Spleen (tissue), 13 donors: Measurements from ENCODE around the gene LSM8. TPM values are rescaled to one million over a fixed set of nuclear protein-coding genes. Genes with fewer than 3 reads are reported as not detected.
"Not testable (repeated sequence)": the region's sequence is repeated elsewhere in the genome, so short reads cannot be mapped to it uniquely, and the experiment has no call there.

Source experiments
- DNase-seq: peaks from one replicate; pipeline ENCODE4 v3.0.0-alpha.2; 2020
- H3K27ac ChIP-seq, 8 donors: fragments of 200-600 bp; sonication (generic) in 7 of 8; 1 replicate in 4 of 8; 2 replicates in 4 of 8; pipeline versions ENCODE4 v1.5.0 to v1.8.0; 2016 to 2021; ENCODE audit warnings: inconsistent platforms in 4 of 8, mild to moderate bottlenecking in 4 of 8, moderate library complexity in 1 of 8
- H3K27me3 ChIP-seq, 7 donors: fragments of 200-600 bp; sonication (generic) in 6 of 7; replicated peaks in 1 of 7; 1 replicate in 4 of 7; 2 replicates in 3 of 7; pipeline versions ENCODE4 v1.5.0 to v1.8.0; 2016 to 2021; ENCODE audit warnings: inconsistent platforms in 3 of 7, mild to moderate bottlenecking in 1 of 7
- H3K36me3 ChIP-seq, 6 donors: fragments of 200-600 bp; sonication (generic) in 5 of 6; 1 replicate in 4 of 6; 2 replicates in 2 of 6; pipeline versions ENCODE4 v1.5.0 to v1.8.0; 2016 to 2021; ENCODE audit warnings: inconsistent platforms in 2 of 6
- H3K4me1 ChIP-seq, 6 donors: fragments of 200-600 bp; sonication (generic) in 5 of 6; 1 replicate in 3 of 6; 2 replicates in 3 of 6; pipeline versions ENCODE4 v1.5.0 to v1.8.0; 2016 to 2021; ENCODE audit warnings: inconsistent platforms in 3 of 6
- H3K4me3 ChIP-seq, 8 donors: fragments of 200-600 bp; sonication (generic) in 7 of 8; 1 replicate in 4 of 8; 2 replicates in 4 of 8; pipeline versions ENCODE4 v1.5.0 to v1.8.0; 2016 to 2021; ENCODE audit warnings: inconsistent platforms in 4 of 8, mild to moderate bottlenecking in 4 of 8, moderate library complexity in 2 of 8
- H3K9me3 ChIP-seq, 8 donors: fragments of 200-600 bp; sonication (generic) in 7 of 8; 1 replicate in 4 of 8; 2 replicates in 4 of 8; pipeline versions ENCODE4 v1.5.0 to v1.8.0; 2016 to 2021; ENCODE audit warnings: inconsistent platforms in 4 of 8
- POLR2A ChIP-seq, 3 donors: fragments of 450-650 bp; IDR thresholded peaks; one replicate each; pipeline ENCODE4 v1.5.1; 2017; ENCODE audit warnings: antibody characterized with exemption in 3 of 3, mild to moderate bottlenecking in 1 of 3
- POLR2AphosphoS5 ChIP-seq, 3 donors: sonication (generic); formaldehyde crosslinking; IDR thresholded peaks; one replicate each; pipeline ENCODE4 v1.5.1; 2017; ENCODE audit warnings: antibody characterized with exemption in 3 of 3
- WGBS, 5 donors: extraction: QIAGEN DNeasy Blood & Tissue Kit in 3 of 5; methylation state at CpG; one replicate each; pipeline versions ENCODE4 v1.1.5 to v1.1.7; 2013 to 2018; 5-methylcytosine and 5-hydroxymethylcytosine counted together
- intact Hi-C: fragments of 100-400 bp; cut with DNase I; formaldehyde crosslinking; loops from one replicate; pipeline ENCODE4 v1.15.0; 2023; ENCODE audit warnings: low total_unique reads
- long read RNA-seq, 2 donors: transcript quantifications; one replicate each; lab custom pipeline, GENCODE V29; 2026
- polyA plus RNA-seq, 3 donors: library from polyadenylated mRNA; stranded (reverse); fragments of 200-250 nt; gene quantifications; one replicate each; pipeline ENCODE4 v1.2.1, GENCODE V29; 2013
- total RNA-seq, 7 donors: library from RNA; depleted of rRNA in 3 of 7; stranded (reverse); fragments of >200 nt in 3 of 7; fragmentation: NEBNext Ultra II Directional in 4 of 7; extraction: Animal tissue kit (Norgen Biotek cat#: 25700) in 4 of 7; gene quantifications; one replicate each; pipeline versions ENCODE4 v1.1.0 to v1.2.1, GENCODE V29; 2016 to 2021
- TF ChIP-seq, protein P1 (sequence below), 11 experiments: fragments of 200-600 bp in 7 of 11; fragments of 450-650 bp in 4 of 11; sonication (generic) in 4 of 11; IDR thresholded peaks in 8 of 11; conservative IDR thresholded peaks in 3 of 11; 1 replicate in 7 of 11; 2 replicates in 4 of 11; pipeline versions ENCODE4 v1.4.0 to v1.8.0; 2016 to 2021; ENCODE audit warnings: antibody characterized with exemption in 11 of 11, inconsistent platforms in 4 of 11, mild to moderate bottlenecking in 1 of 11
- donor health status: healthy with polysubstance abuse.
- donor health status: DM: no; HTN: no; CAD: no; lungs with moderate emphysema.
- donor health status: DM: no; HTN: no; CAD: no.
- donor health status: Bipolar disorder and iron deficiency.
- donor health status: healthy.
- donor health status: DM: no; HTN: no; CAD: no.
- donor health status: DM: yes; HTN: yes; CAD: no.

Gene LSM8
- total RNA-seq = 10 to 100 TPM; 31.2 to 59.6 (median 45.7) TPM
- 10 to 100 TPM; 44.2 to 47.1 (median 45.3) TPM for polyA plus RNA-seq
- long read RNA-seq, donor 1, full-length matches to known transcripts = 42 of 42 reads
- long read RNA-seq, donor 1, partial matches to known transcripts = 0 of 42 reads
- long read RNA-seq, donor 1, other reads (novel, unspliced or antisense) = 0 of 42 reads
- long read RNA-seq, donor 2, transcript LSM8-201 (4 exons, 1,305 nt) = major isoform, 26 of 27 reads
- long read RNA-seq, donor 2, partial matches to known transcripts = 0 of 27 reads
- long read RNA-seq, donor 2, other reads (novel, unspliced or antisense) = 0 of 27 reads

DNA sequence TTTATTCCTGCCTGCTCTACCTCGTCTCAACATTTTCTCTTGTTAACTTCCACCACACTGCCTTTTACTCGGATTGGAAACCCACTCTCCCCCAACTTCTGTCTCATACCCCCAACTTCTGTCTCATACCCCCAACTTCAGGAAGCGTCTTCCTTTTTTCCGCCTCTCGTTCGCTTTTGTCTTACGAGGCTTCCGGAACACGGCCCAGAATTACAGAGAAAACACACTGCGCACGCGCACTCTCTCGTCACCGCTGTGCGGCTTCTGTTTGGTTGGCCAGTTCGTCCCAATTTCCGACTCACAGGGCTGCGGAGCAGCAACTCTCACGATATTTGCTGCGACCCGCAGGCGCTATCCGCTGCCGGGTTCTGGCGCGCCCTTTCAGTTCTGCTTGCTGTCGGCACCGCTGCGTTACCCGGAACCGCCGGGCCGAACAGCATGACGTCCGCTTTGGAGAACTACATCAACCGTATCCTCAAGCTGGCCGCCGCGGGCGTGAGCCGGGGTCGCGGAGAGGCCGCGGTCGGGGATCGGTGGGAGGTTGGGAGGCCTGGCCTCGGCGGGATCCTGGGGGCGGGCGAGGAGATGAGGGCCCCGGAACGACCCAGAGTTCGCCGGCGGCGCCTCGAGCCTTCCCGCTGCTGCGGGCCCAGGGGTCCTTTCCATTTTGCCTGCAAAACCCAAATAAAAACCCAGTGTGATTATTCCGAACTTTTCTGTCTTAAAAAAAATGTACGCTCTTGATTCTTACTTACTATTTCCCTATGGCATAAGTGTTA lies at the start of gene LSM8:
LSM8 (plus strand) TSS at position 379 of the 779 bp plus-strand sequence; CDS start at position 439, 60 bp downstream.
- H3K4me3 ChIP-seq = peak within 1 kb of the TSS; percentile 49 to 89 (median 70)
- DNase-seq = peak; percentile 99
- intact Hi-C loops = no loop called here
- 0 to 1% (median 0%) methylated on average over 34 to 62 of the region's 62 CpGs for WGBS, 5 donors
- H3K27me3 ChIP-seq = no peaks in the 10 kb centered on the region
- no peaks in the 10 kb centered on the region for H3K9me3 ChIP-seq
- TF ChIP-seq, protein P1, sequence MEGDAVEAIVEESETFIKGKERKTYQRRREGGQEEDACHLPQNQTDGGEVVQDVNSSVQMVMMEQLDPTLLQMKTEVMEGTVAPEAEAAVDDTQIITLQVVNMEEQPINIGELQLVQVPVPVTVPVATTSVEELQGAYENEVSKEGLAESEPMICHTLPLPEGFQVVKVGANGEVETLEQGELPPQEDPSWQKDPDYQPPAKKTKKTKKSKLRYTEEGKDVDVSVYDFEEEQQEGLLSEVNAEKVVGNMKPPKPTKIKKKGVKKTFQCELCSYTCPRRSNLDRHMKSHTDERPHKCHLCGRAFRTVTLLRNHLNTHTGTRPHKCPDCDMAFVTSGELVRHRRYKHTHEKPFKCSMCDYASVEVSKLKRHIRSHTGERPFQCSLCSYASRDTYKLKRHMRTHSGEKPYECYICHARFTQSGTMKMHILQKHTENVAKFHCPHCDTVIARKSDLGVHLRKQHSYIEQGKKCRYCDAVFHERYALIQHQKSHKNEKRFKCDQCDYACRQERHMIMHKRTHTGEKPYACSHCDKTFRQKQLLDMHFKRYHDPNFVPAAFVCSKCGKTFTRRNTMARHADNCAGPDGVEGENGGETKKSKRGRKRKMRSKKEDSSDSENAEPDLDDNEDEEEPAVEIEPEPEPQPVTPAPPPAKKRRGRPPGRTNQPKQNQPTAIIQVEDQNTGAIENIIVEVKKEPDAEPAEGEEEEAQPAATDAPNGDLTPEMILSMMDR (IDR thresholded peaks at IDR 0.05 in 8 of 11, conservative IDR thresholded peaks at IDR 0.05 in 3 of 11) = peak in 5 of 11 experiments; percentile 6 to 38 (median 20)
- TF ChIP-seq POLR2A (IDR thresholded peaks at IDR 0.05) (peak; percentile 23 to 74 (median 41)), POLR2AphosphoS5 (IDR thresholded peaks at IDR 0.05) (peak; percentile 97 to 99 (median 98))
- peaks cover 15 to 57% (median 39%) of the 10 kb centered on the region in 6 donors for H3K4me1 ChIP-seq
- H3K36me3 ChIP-seq = peaks cover 2 to 26% (median 16%) of the 10 kb centered on the region in 6 donors
- H3K27ac ChIP-seq = peak within 1 kb of the TSS; percentile 82 to 98 (median 96)

DNA sequence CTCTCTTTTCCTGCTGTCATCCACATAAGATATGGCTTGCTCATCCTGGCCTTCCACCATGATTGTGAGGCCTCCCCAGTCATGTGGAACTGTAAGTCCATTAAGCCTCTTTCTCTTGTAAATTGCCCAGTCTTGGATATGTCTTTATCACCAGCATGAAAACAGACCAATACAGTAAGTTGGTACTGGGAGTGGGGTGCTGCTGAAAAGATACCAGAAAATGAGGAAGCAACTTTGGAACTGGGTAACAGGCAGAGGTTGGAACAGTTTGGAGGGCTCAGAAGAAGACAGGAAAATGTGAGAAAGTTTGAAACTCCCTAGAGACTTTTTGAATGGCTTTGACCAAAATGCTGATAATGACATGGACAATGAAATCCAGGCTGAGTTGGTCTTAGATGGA lies 49.5 kb upstream of the LSM8 start:
- H3K4me1 ChIP-seq, H3K27me3 ChIP-seq, H3K36me3 ChIP-seq, H3K27ac ChIP-seq, H3K4me3 ChIP-seq, intact Hi-C loops, DNase-seq: not testable (repeated sequence)
- H3K9me3 ChIP-seq = peaks cover 0 to 21% (median 8%) of the 10 kb centered on the region in 8 donors

DNA sequence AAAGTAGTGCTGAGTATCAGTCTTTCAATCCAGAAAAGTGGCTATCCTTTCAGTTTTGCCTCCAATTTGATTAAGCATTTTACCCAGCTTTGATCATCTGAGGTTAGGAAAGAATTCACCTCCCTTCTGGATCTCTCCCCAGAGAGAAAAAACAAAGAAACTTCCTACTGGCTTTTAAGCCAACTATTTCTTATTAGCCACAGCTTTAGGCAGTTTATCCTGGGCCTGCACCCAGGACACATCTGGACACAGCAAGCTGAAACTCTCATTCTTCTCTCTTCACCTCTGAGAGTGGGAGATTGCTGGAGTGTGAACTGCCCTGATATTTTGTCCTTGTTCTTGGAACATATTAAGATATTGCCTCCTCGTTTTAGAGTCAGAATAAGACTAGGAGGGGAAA lies 43.5 kb upstream of the LSM8 start:
- H3K27ac ChIP-seq = no peak overlapping the region
- no peaks in the 10 kb centered on the region for H3K4me1 ChIP-seq
- no peak overlapping the region for H3K4me3 ChIP-seq
- H3K9me3 ChIP-seq = peaks cover 0 to 2% (median 0%) of the 10 kb centered on the region in 8 donors
- intact Hi-C loops = no loop called here
- DNase-seq = no peak
- H3K27me3 ChIP-seq = no peaks in the 10 kb centered on the region
- 37 to 63% (median 59%) methylated on average over 1 of the region's 1 CpG for WGBS, 5 donors
- TF ChIP-seq POLR2AphosphoS5 (IDR thresholded peaks at IDR 0.05) = no peak
- TF ChIP-seq, protein P1 (IDR thresholded peaks at IDR 0.05 in 8 of 11, conservative IDR thresholded peaks at IDR 0.05 in 3 of 11) = no peak
- TF ChIP-seq POLR2A (IDR thresholded peaks at IDR 0.05) = no peak
- H3K36me3 ChIP-seq = no peaks in the 10 kb centered on the region

DNA sequence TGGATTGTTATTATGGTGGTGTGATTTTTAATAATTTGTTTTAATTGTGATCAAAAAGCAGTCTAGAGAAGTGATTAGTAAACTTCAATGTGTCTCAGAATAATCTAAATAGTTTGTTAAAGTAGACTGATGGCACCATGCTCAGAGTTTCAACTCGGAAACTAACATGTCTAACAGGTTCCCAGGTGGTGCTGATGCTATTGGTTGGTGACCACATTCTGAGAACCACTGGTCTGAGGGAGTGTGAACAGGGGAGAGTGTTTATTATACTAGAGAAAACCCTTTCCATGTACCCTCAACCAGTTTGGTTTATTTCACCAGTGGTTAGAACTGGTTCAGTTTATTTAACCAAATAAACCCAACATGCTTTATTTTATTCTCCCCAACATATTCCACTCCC lies 42.0 kb upstream of the LSM8 start:
- H3K4me1 ChIP-seq = no peaks in the 10 kb centered on the region
- intact Hi-C loops = no loop called here
- WGBS, 5 donors = 68 to 91% (median 80%) methylated on average over 1 of the region's 1 CpG

More for the DNA sequence above, 42.0 kb upstream of the LSM8 start:
- H3K9me3 ChIP-seq = no peaks in the 10 kb centered on the region
- no peak for TF ChIP-seq POLR2AphosphoS5 (IDR thresholded peaks at IDR 0.05)
- TF ChIP-seq, protein P1 (IDR thresholded peaks at IDR 0.05 in 8 of 11, conservative IDR thresholded peaks at IDR 0.05 in 3 of 11) = no peak
- DNase-seq = no peak
- H3K27ac ChIP-seq = no peak overlapping the region
- no peaks in the 10 kb centered on the region for H3K36me3 ChIP-seq
- H3K4me3 ChIP-seq = no peak overlapping the region
- no peaks in the 10 kb centered on the region for H3K27me3 ChIP-seq
